ENCODE results near the gene INTS7. TPM values are rescaled to one million over a fixed set of nuclear protein-coding genes. Genes with fewer than 3 reads are reported as not detected.

The INTS7 gene
- total RNA-seq, 1 donor from 2014 or later: 30.6 TPM

GRCh38 chr1:211908951-211909350 is 126.4 kb downstream of the INTS7 start:
- Mint-ChIP-seq H3K36me3 (ENCODE audit: insufficient read depth) (no peaks in the 10 kb centered on the region), H3K27me3 (peaks cover 3% of the 10 kb centered on the region), H3K4me1 (ENCODE audit: low read depth) (peaks cover 13% of the 10 kb centered on the region), H3K9me3 (ENCODE audit: low read depth) (no peaks in the 10 kb centered on the region), H3K27ac (no peak overlapping the region), H3K4me3 (ENCODE audit: low read depth) (no peak overlapping the region)
- no peak for DNase-seq (ENCODE audit: low spot score, unreplicated experiment)
- TF ChIP-seq CTCF (IDR thresholded peaks at IDR 0.05; ENCODE audit: unreplicated experiment): no peak

- peaks cover 13% of the 10 kb centered on the region for H3K4me1 Mint-ChIP-seq (ENCODE audit: low read depth)
- no peaks in the 10 kb centered on the region for H3K9me3 Mint-ChIP-seq (ENCODE audit: low read depth)
- no peak for DNase-seq (ENCODE audit: low spot score, unreplicated experiment)
- no peak for TF ChIP-seq CTCF (IDR thresholded peaks at IDR 0.05; ENCODE audit: unreplicated experiment)
- no peaks in the 10 kb centered on the region for H3K36me3 Mint-ChIP-seq (ENCODE audit: insufficient read depth)
- peaks cover 3% of the 10 kb centered on the region for H3K27me3 Mint-ChIP-seq
- H3K27ac Mint-ChIP-seq: no peak overlapping the region
- no peak overlapping the region for H3K4me3 Mint-ChIP-seq (ENCODE audit: low read depth)
Observed at GRCh38 chr1:211908453-211908852, 126.9 kb downstream of the INTS7 start.

- no peaks in the 10 kb centered on the region for H3K27me3 Mint-ChIP-seq
- H3K4me1 Mint-ChIP-seq (ENCODE audit: low read depth): no peaks in the 10 kb centered on the region
- no peak for TF ChIP-seq CTCF (IDR thresholded peaks at IDR 0.05; ENCODE audit: unreplicated experiment)
- H3K4me3 Mint-ChIP-seq (ENCODE audit: low read depth): no peak overlapping the region
- H3K36me3 Mint-ChIP-seq (ENCODE audit: insufficient read depth): peaks cover 3% of the 10 kb centered on the region
- H3K9me3 Mint-ChIP-seq (ENCODE audit: low read depth): peaks cover 6% of the 10 kb centered on the region
- no peak overlapping the region for H3K27ac Mint-ChIP-seq
- DNase-seq (ENCODE audit: low spot score, unreplicated experiment): no peak
Observed at GRCh38 chr1:211903490-211904245, 131.7 kb downstream of the INTS7 start.

- Mint-ChIP-seq H3K27ac (no peak overlapping the region), H3K27me3 (no peaks in the 10 kb centered on the region), H3K4me1 (ENCODE audit: low read depth) (no peaks in the 10 kb centered on the region), H3K36me3 (ENCODE audit: insufficient read depth) (peaks cover 3% of the 10 kb centered on the region), H3K9me3 (ENCODE audit: low read depth) (peaks cover 6% of the 10 kb centered on the region), H3K4me3 (ENCODE audit: low read depth) (no peak overlapping the region)
- no peak for DNase-seq (ENCODE audit: low spot score, unreplicated experiment)
- TF ChIP-seq CTCF (IDR thresholded peaks at IDR 0.05; ENCODE audit: unreplicated experiment): no peak
Observed at GRCh38 chr1:211902624-211903291, 132.6 kb downstream of the INTS7 start.

GRCh38 chr1:211901945-211902344 is 133.4 kb downstream of the INTS7 start:
- no peaks in the 10 kb centered on the region for H3K27me3 Mint-ChIP-seq
- DNase-seq (ENCODE audit: low spot score, unreplicated experiment): no peak
- peaks cover 4% of the 10 kb centered on the region for H3K4me1 Mint-ChIP-seq (ENCODE audit: low read depth)
- peaks cover 3% of the 10 kb centered on the region for H3K36me3 Mint-ChIP-seq (ENCODE audit: insufficient read depth)
- TF ChIP-seq CTCF (IDR thresholded peaks at IDR 0.05; ENCODE audit: unreplicated experiment): no peak
- peaks cover 6% of the 10 kb centered on the region for H3K9me3 Mint-ChIP-seq (ENCODE audit: low read depth)
- H3K4me3 Mint-ChIP-seq (ENCODE audit: low read depth): no peak overlapping the region
- H3K27ac Mint-ChIP-seq: no peak overlapping the region
